CD14-positive monocyte (primary cell): ENCODE results near the gene GPR42. TPM values are rescaled to one million over a fixed set of nuclear protein-coding genes. Genes with fewer than 3 reads are reported as not detected.

Experiments used
- DNase-seq, 3 donors: peaks; one replicate each; pipeline ENCODE4 v3.0.0-alpha.2; 2011 to 2022
- H2AFZ ChIP-seq: 2 replicates; pipeline ENCODE4 v1.6.0; 2012; ENCODE audit warnings: mild to moderate bottlenecking, low read depth, low read length, inconsistent platforms; ENCODE audit not compliant: insufficient read depth, poor library complexity, severe bottlenecking
- H3K27ac ChIP-seq, 2 donors: 1 replicate in 1 of 2; 2 replicates in 1 of 2; pipeline ENCODE4 v1.5.1; 2012 to 2013; ENCODE audit warnings: low read length in 2 of 2, control low read depth in 1 of 2, inconsistent platforms in 1 of 2, low read depth in 1 of 2, mild to moderate bottlenecking in 1 of 2
- H3K27me3 ChIP-seq, 2 donors: one replicate each; pipeline versions ENCODE4 v1.6.0 to v1.6.1; 2011 to 2013; ENCODE audit warnings: low read length in 2 of 2; ENCODE audit not compliant: control insufficient read depth in 2 of 2, insufficient read depth in 2 of 2
- H3K36me3 ChIP-seq, 2 donors: replicated peaks in 1 of 2; 1 replicate in 1 of 2; 2 replicates in 1 of 2; pipeline versions ENCODE4 v1.5.1 to v1.6.1; 2012 to 2013; ENCODE audit warnings: low read length in 2 of 2, control low read depth in 1 of 2, inconsistent platforms in 1 of 2, mild to moderate bottlenecking in 1 of 2; ENCODE audit not compliant: insufficient read depth in 2 of 2, control insufficient read depth in 1 of 2
- H3K4me1 ChIP-seq, 2 donors: 1 replicate in 1 of 2; 2 replicates in 1 of 2; pipeline versions ENCODE4 v1.5.1 to v1.6.1; 2012 to 2013; ENCODE audit warnings: low read length in 2 of 2, control low read depth in 1 of 2, inconsistent platforms in 1 of 2, mild to moderate bottlenecking in 1 of 2, moderate library complexity in 1 of 2; ENCODE audit not compliant: insufficient read depth in 2 of 2, control insufficient read depth in 1 of 2
- H3K4me2 ChIP-seq: replicated peaks from 2 replicates; pipeline ENCODE3; 2012; ENCODE audit warnings: low read length, moderate library complexity, mild to moderate bottlenecking; ENCODE audit not compliant: poor library complexity, severe bottlenecking; ENCODE audit errors: extremely low read depth
- H3K4me3 ChIP-seq, 3 experiments: fragments of 200-600 bp in 1 of 3; sonication (generic) in 1 of 3; replicated peaks in 1 of 3; 1 replicate in 2 of 3; 2 replicates in 1 of 3; pipeline ENCODE4 v1.5.1; 2011 to 2013; ENCODE audit warnings: low read length in 3 of 3, mild to moderate bottlenecking in 3 of 3, control low read depth in 2 of 3, low read depth in 2 of 3, inconsistent platforms in 1 of 3, moderate library complexity in 1 of 3
- H3K79me2 ChIP-seq: 2 replicates; pipeline ENCODE4 v1.6.0; 2012; ENCODE audit warnings: mild to moderate bottlenecking, control low read depth, inconsistent platforms, low read length, moderate library complexity; ENCODE audit not compliant: insufficient read depth
- H3K9ac ChIP-seq: 2 replicates; pipeline ENCODE4 v1.6.0; 2017; ENCODE audit warnings: low read length, mild to moderate bottlenecking; ENCODE audit not compliant: insufficient read depth, poor library complexity, severe bottlenecking
- H3K9me3 ChIP-seq, 2 donors: replicated peaks in 1 of 2; 1 replicate in 1 of 2; 2 replicates in 1 of 2; pipeline versions ENCODE4 v1.5.1 to v1.6.1; 2012 to 2013; ENCODE audit warnings: low read length in 2 of 2, control low read depth in 1 of 2; ENCODE audit not compliant: control insufficient read depth in 1 of 2, insufficient read depth in 1 of 2
- H4K20me1 ChIP-seq: 2 replicates; pipeline ENCODE4 v1.6.0; 2012; ENCODE audit warnings: mild to moderate bottlenecking, low read length, control low read depth, moderate library complexity; ENCODE audit not compliant: insufficient read depth
- H3K27ac Mint-ChIP-seq, 7 donors: one replicate each; pipeline ENCODE4 v1.8.0; 2020; ENCODE audit warnings: mild to moderate bottlenecking in 7 of 7, mixed read lengths in 7 of 7, moderate library complexity in 6 of 7, inconsistent platforms in 2 of 7
- H3K27me3 Mint-ChIP-seq, 3 donors: one replicate each; pipeline ENCODE4 v1.8.0; 2021 to 2022; ENCODE audit warnings: low read depth in 3 of 3, mild to moderate bottlenecking in 3 of 3, mixed read lengths in 3 of 3, moderate library complexity in 3 of 3, inconsistent platforms in 1 of 3
- H3K36me3 Mint-ChIP-seq, 2 donors: one replicate each; pipeline ENCODE4 v1.8.0; 2020; ENCODE audit warnings: mixed read lengths in 2 of 2, inconsistent platforms in 1 of 2, mild to moderate bottlenecking in 1 of 2
- H3K4me1 Mint-ChIP-seq: one replicate; pipeline ENCODE4 v1.8.0; 2020; ENCODE audit warnings: mild to moderate bottlenecking, mixed read lengths
- H3K4me3 Mint-ChIP-seq, 2 donors: one replicate each; pipeline ENCODE4 v1.8.0; 2020; ENCODE audit warnings: mild to moderate bottlenecking in 2 of 2, mixed read lengths in 2 of 2, moderate library complexity in 1 of 2
- H3K9me3 Mint-ChIP-seq, 7 donors: one replicate each; pipeline ENCODE4 v1.8.0; 2020 to 2022; ENCODE audit warnings: mixed read lengths in 7 of 7, mild to moderate bottlenecking in 6 of 7, moderate library complexity in 6 of 7, inconsistent platforms in 2 of 7
- WGBS: methylation state at CpG from one replicate; pipeline ENCODE4 v1.1.5; 2013; ENCODE audit warnings: missing lambda C conversion rate; ENCODE audit not compliant: insufficient coverage; 5-methylcytosine and 5-hydroxymethylcytosine counted together
- intact Hi-C, 2 donors: fragments of 100-400 bp; cut with micrococcal nuclease; formaldehyde crosslinking; loops; one replicate each; pipeline versions ENCODE4 v1.15.0 to v1.15.1; 2023
- polyA plus RNA-seq, 3 donors: library from polyadenylated mRNA; depleted of rRNA in 1 of 3; unstranded in 2 of 3; stranded (reverse) in 1 of 3; fragments of 300-500 nt in 2 of 3; fragments of >200 nt in 1 of 3; fragmentation: Illumina TruSeq in 2 of 3; gene quantifications; 1 replicate in 2 of 3; 2 replicates in 1 of 3; pipeline ENCODE4 v1.2.3, GENCODE V29; 2012 to 2021
- TF ChIP-seq, protein P1 (sequence below): fragments of 200-600 bp; IDR thresholded peaks from one replicate; pipeline ENCODE4 v1.8.0; 2022; ENCODE audit warnings: antibody characterized with exemption, mild to moderate bottlenecking

GPR42 gene
- polyA plus RNA-seq, 3 donors = 0.17 to 2.9 TPM; not detected in 1

DNA sequence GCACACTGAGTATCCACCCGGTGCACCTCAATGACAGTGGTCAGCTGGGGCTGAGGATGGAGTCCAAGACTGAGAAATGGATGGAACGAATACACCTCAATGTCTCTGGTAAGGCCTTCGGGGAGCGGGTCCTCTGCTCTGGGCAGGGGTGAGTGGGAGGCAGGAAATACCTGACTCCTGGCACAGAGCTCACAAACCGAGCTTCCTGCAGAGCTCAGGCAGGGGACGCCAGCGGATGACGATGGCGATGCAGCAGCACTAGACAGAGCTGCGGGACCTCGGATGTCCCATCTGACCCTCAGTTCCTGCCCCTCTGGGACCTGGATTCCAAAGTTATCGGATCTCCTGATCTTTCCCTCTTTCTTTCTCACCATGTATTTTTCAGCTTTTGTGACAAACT lies 38.1 kb upstream of the GPR42 start:
- H3K4me2 ChIP-seq = no peak overlapping the region

DNA sequence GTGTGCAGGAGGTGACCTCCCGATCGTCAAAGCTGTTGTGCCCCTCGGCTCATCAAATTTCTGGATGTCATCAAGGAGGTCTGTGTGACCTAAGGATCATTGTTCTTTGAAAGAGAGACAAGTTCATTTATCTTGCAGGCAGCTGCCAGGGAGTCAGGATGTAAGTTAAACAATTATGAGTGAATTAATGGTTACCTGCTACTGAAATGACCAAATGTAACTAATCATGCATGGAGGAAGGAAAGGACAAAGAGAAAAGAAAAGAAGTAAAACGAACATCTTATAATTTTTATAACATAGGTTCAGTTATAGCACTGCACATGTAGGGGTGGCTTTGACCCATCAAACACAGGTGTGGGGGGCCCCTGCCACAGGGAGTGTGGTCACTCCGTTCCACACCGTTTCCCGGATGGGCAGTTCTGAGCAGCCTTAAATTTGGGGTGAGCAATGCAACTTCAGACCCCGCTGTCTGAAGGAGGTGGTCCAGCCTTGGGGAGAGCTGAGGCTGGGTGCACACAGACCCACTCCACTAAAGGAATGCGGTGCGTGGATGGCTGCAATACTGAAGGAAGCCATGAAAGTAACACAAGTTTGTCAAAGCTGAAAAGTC lies 36.6 kb upstream of the GPR42 start:
- no peak overlapping the region for H3K27ac Mint-ChIP-seq
- DNase-seq = no peak
- no peak overlapping the region for H3K9ac ChIP-seq
- peaks cover 6% of the 10 kb centered on the region for H3K4me1 Mint-ChIP-seq
- intact Hi-C loops = no loop called here
- no peak overlapping the region for H3K4me3 ChIP-seq
- H3K27me3 Mint-ChIP-seq = peaks cover 8 to 10% (median 10%) of the 10 kb centered on the region in 3 donors
- H3K36me3 ChIP-seq = no peaks in the 10 kb centered on the region
- no peaks in the 10 kb centered on the region for H3K9me3 ChIP-seq
- H4K20me1 ChIP-seq = no peaks in the 10 kb centered on the region
- no peaks in the 10 kb centered on the region for H3K79me2 ChIP-seq
- no peak overlapping the region for H2AFZ ChIP-seq
- no peaks in the 10 kb centered on the region for H3K36me3 Mint-ChIP-seq
- 100% methylated on average over 6 of the region's 10 CpGs for WGBS
- no peaks in the 10 kb centered on the region for H3K27me3 ChIP-seq
- TF ChIP-seq, protein P1, sequence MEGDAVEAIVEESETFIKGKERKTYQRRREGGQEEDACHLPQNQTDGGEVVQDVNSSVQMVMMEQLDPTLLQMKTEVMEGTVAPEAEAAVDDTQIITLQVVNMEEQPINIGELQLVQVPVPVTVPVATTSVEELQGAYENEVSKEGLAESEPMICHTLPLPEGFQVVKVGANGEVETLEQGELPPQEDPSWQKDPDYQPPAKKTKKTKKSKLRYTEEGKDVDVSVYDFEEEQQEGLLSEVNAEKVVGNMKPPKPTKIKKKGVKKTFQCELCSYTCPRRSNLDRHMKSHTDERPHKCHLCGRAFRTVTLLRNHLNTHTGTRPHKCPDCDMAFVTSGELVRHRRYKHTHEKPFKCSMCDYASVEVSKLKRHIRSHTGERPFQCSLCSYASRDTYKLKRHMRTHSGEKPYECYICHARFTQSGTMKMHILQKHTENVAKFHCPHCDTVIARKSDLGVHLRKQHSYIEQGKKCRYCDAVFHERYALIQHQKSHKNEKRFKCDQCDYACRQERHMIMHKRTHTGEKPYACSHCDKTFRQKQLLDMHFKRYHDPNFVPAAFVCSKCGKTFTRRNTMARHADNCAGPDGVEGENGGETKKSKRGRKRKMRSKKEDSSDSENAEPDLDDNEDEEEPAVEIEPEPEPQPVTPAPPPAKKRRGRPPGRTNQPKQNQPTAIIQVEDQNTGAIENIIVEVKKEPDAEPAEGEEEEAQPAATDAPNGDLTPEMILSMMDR = no peak
- H3K4me1 ChIP-seq = peaks cover 2 to 6% of the 10 kb centered on the region in 2 donors
- H3K9me3 Mint-ChIP-seq = peaks cover 0 to 2% (median 0%) of the 10 kb centered on the region in 7 donors
- H3K27ac ChIP-seq = no peak overlapping the region
- no peak overlapping the region for H3K4me2 ChIP-seq
- no peak overlapping the region for H3K4me3 Mint-ChIP-seq

More for the DNA sequence above, 38.1 kb upstream of the GPR42 start:
- H3K4me3 Mint-ChIP-seq = no peak overlapping the region
- peaks cover 0 to 2% of the 10 kb centered on the region in 2 donors for H3K36me3 Mint-ChIP-seq
- Histone ChIP-seq H3K27me3 (no peaks in the 10 kb centered on the region), H2AFZ (no peak overlapping the region), H3K4me1 (peaks cover 13 to 20% of the 10 kb centered on the region in 2 donors), H3K9ac (no peak overlapping the region), H3K4me3 (no peak overlapping the region), H3K79me2 (no peaks in the 10 kb centered on the region), H3K9me3 (no peaks in the 10 kb centered on the region), H3K27ac (no peak overlapping the region), H3K36me3 (no peaks in the 10 kb centered on the region), H4K20me1 (no peaks in the 10 kb centered on the region)
- TF ChIP-seq, protein P1 = no peak
- intact Hi-C loops = no loop called here
- peaks cover 8 to 11% (median 10%) of the 10 kb centered on the region in 3 donors for H3K27me3 Mint-ChIP-seq
- 35% methylated on average over 12 of the region's 12 CpGs for WGBS
- H3K9me3 Mint-ChIP-seq = peaks cover 0 to 2% (median 0%) of the 10 kb centered on the region in 7 donors
- H3K27ac Mint-ChIP-seq = peak overlapping the region in 2 of 7 donors; percentile 24 to 32
- DNase-seq = no peak
- H3K4me1 Mint-ChIP-seq = peaks cover 17% of the 10 kb centered on the region
